CD14-positive monocyte (primary cell): ENCODE results near the gene TNNI3K. TPM values are rescaled to one million over a fixed set of nuclear protein-coding genes. Genes with fewer than 3 reads are reported as not detected.

Experiments
- DNase-seq, 3 donors: peaks; one replicate each; pipeline ENCODE4 v3.0.0-alpha.2; 2011 to 2022
- H2AFZ ChIP-seq: 2 replicates; pipeline ENCODE4 v1.6.0; 2012; ENCODE audit warnings: mild to moderate bottlenecking, low read depth, low read length, inconsistent platforms; ENCODE audit not compliant: insufficient read depth, poor library complexity, severe bottlenecking
- H3K27ac ChIP-seq, 2 donors: 1 replicate in 1 of 2; 2 replicates in 1 of 2; pipeline ENCODE4 v1.5.1; 2012 to 2013; ENCODE audit warnings: low read length in 2 of 2, control low read depth in 1 of 2, inconsistent platforms in 1 of 2, low read depth in 1 of 2, mild to moderate bottlenecking in 1 of 2
- H3K27me3 ChIP-seq, 2 donors: one replicate each; pipeline versions ENCODE4 v1.6.0 to v1.6.1; 2011 to 2013; ENCODE audit warnings: low read length in 2 of 2; ENCODE audit not compliant: control insufficient read depth in 2 of 2, insufficient read depth in 2 of 2
- H3K36me3 ChIP-seq, 2 donors: replicated peaks in 1 of 2; 1 replicate in 1 of 2; 2 replicates in 1 of 2; pipeline versions ENCODE4 v1.5.1 to v1.6.1; 2012 to 2013; ENCODE audit warnings: low read length in 2 of 2, control low read depth in 1 of 2, inconsistent platforms in 1 of 2, mild to moderate bottlenecking in 1 of 2; ENCODE audit not compliant: insufficient read depth in 2 of 2, control insufficient read depth in 1 of 2
- H3K4me1 ChIP-seq, 2 donors: 1 replicate in 1 of 2; 2 replicates in 1 of 2; pipeline versions ENCODE4 v1.5.1 to v1.6.1; 2012 to 2013; ENCODE audit warnings: low read length in 2 of 2, control low read depth in 1 of 2, inconsistent platforms in 1 of 2, mild to moderate bottlenecking in 1 of 2, moderate library complexity in 1 of 2; ENCODE audit not compliant: insufficient read depth in 2 of 2, control insufficient read depth in 1 of 2
- H3K4me2 ChIP-seq: replicated peaks from 2 replicates; pipeline ENCODE3; 2012; ENCODE audit warnings: low read length, moderate library complexity, mild to moderate bottlenecking; ENCODE audit not compliant: poor library complexity, severe bottlenecking; ENCODE audit errors: extremely low read depth
- H3K4me3 ChIP-seq, 3 experiments: fragments of 200-600 bp in 1 of 3; sonication (generic) in 1 of 3; replicated peaks in 1 of 3; 1 replicate in 2 of 3; 2 replicates in 1 of 3; pipeline ENCODE4 v1.5.1; 2011 to 2013; ENCODE audit warnings: low read length in 3 of 3, mild to moderate bottlenecking in 3 of 3, control low read depth in 2 of 3, low read depth in 2 of 3, inconsistent platforms in 1 of 3, moderate library complexity in 1 of 3
- H3K79me2 ChIP-seq: 2 replicates; pipeline ENCODE4 v1.6.0; 2012; ENCODE audit warnings: mild to moderate bottlenecking, control low read depth, inconsistent platforms, low read length, moderate library complexity; ENCODE audit not compliant: insufficient read depth
- H3K9ac ChIP-seq: 2 replicates; pipeline ENCODE4 v1.6.0; 2017; ENCODE audit warnings: low read length, mild to moderate bottlenecking; ENCODE audit not compliant: insufficient read depth, poor library complexity, severe bottlenecking
- H3K9me3 ChIP-seq, 2 donors: replicated peaks in 1 of 2; 1 replicate in 1 of 2; 2 replicates in 1 of 2; pipeline versions ENCODE4 v1.5.1 to v1.6.1; 2012 to 2013; ENCODE audit warnings: low read length in 2 of 2, control low read depth in 1 of 2; ENCODE audit not compliant: control insufficient read depth in 1 of 2, insufficient read depth in 1 of 2
- H4K20me1 ChIP-seq: 2 replicates; pipeline ENCODE4 v1.6.0; 2012; ENCODE audit warnings: mild to moderate bottlenecking, low read length, control low read depth, moderate library complexity; ENCODE audit not compliant: insufficient read depth
- H3K27ac Mint-ChIP-seq, 7 donors: one replicate each; pipeline ENCODE4 v1.8.0; 2020; ENCODE audit warnings: mild to moderate bottlenecking in 7 of 7, mixed read lengths in 7 of 7, moderate library complexity in 6 of 7, inconsistent platforms in 2 of 7
- H3K27me3 Mint-ChIP-seq, 3 donors: one replicate each; pipeline ENCODE4 v1.8.0; 2021 to 2022; ENCODE audit warnings: low read depth in 3 of 3, mild to moderate bottlenecking in 3 of 3, mixed read lengths in 3 of 3, moderate library complexity in 3 of 3, inconsistent platforms in 1 of 3
- H3K36me3 Mint-ChIP-seq, 2 donors: one replicate each; pipeline ENCODE4 v1.8.0; 2020; ENCODE audit warnings: mixed read lengths in 2 of 2, inconsistent platforms in 1 of 2, mild to moderate bottlenecking in 1 of 2
- H3K4me1 Mint-ChIP-seq: one replicate; pipeline ENCODE4 v1.8.0; 2020; ENCODE audit warnings: mild to moderate bottlenecking, mixed read lengths
- H3K4me3 Mint-ChIP-seq, 2 donors: one replicate each; pipeline ENCODE4 v1.8.0; 2020; ENCODE audit warnings: mild to moderate bottlenecking in 2 of 2, mixed read lengths in 2 of 2, moderate library complexity in 1 of 2
- H3K9me3 Mint-ChIP-seq, 7 donors: one replicate each; pipeline ENCODE4 v1.8.0; 2020 to 2022; ENCODE audit warnings: mixed read lengths in 7 of 7, mild to moderate bottlenecking in 6 of 7, moderate library complexity in 6 of 7, inconsistent platforms in 2 of 7
- WGBS: methylation state at CpG from one replicate; pipeline ENCODE4 v1.1.5; 2013; ENCODE audit warnings: missing lambda C conversion rate; ENCODE audit not compliant: insufficient coverage; 5-methylcytosine and 5-hydroxymethylcytosine counted together
- intact Hi-C, 2 donors: fragments of 100-400 bp; cut with micrococcal nuclease; formaldehyde crosslinking; loops; one replicate each; pipeline versions ENCODE4 v1.15.0 to v1.15.1; 2023
- polyA plus RNA-seq, 3 donors: library from polyadenylated mRNA; depleted of rRNA in 1 of 3; unstranded in 2 of 3; stranded (reverse) in 1 of 3; fragments of 300-500 nt in 2 of 3; fragments of >200 nt in 1 of 3; fragmentation: Illumina TruSeq in 2 of 3; gene quantifications; 1 replicate in 2 of 3; 2 replicates in 1 of 3; pipeline ENCODE4 v1.2.3, GENCODE V29; 2012 to 2021
- TF ChIP-seq, protein P1 (sequence below): fragments of 200-600 bp; IDR thresholded peaks from one replicate; pipeline ENCODE4 v1.8.0; 2022; ENCODE audit warnings: antibody characterized with exemption, mild to moderate bottlenecking

The TNNI3K gene
- polyA plus RNA-seq, 3 donors: 0.51 TPM; not detected in 2

DNA sequence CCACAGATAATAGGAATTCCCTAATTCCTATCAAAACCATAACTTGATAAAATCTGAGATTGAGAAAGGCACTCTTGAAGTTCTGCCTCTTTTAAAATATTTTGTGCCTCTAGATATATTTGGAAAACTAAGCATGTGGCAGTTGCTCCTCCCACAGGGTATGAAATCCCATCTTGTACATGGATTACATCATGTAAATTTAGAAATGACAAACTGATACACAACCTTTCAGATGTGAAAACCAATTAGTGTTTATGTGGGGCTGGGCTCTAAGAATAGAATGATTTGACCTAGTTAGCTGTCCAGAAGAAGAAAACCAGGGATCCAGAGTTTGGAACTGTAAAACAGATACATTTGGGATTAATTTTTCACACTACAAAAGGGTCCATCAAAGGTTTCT is 261.5 kb downstream of the TNNI3K start:
- H3K27me3 ChIP-seq: no peaks in the 10 kb centered on the region
- H3K27ac Mint-ChIP-seq: no peak overlapping the region
- no peaks in the 10 kb centered on the region for H3K36me3 Mint-ChIP-seq
- H3K79me2 ChIP-seq: no peaks in the 10 kb centered on the region
- no peaks in the 10 kb centered on the region for H3K4me1 Mint-ChIP-seq
- no peaks in the 10 kb centered on the region for H3K9me3 ChIP-seq
- no peak for DNase-seq
- no peaks in the 10 kb centered on the region for H3K36me3 ChIP-seq
- H3K4me3 Mint-ChIP-seq: no peak overlapping the region
- H3K27me3 Mint-ChIP-seq: peaks cover 0 to 2% (median 0%) of the 10 kb centered on the region in 3 donors
- no peak overlapping the region for H3K4me3 ChIP-seq
- intact Hi-C loops: no loop called here
- no peak overlapping the region for H2AFZ ChIP-seq
- no peak overlapping the region for H3K9ac ChIP-seq
- H3K4me2 ChIP-seq: no peak overlapping the region
- peaks cover 0 to 5% (median 0%) of the 10 kb centered on the region in 7 donors for H3K9me3 Mint-ChIP-seq
- H3K4me1 ChIP-seq: no peaks in the 10 kb centered on the region
- TF ChIP-seq, protein P1, sequence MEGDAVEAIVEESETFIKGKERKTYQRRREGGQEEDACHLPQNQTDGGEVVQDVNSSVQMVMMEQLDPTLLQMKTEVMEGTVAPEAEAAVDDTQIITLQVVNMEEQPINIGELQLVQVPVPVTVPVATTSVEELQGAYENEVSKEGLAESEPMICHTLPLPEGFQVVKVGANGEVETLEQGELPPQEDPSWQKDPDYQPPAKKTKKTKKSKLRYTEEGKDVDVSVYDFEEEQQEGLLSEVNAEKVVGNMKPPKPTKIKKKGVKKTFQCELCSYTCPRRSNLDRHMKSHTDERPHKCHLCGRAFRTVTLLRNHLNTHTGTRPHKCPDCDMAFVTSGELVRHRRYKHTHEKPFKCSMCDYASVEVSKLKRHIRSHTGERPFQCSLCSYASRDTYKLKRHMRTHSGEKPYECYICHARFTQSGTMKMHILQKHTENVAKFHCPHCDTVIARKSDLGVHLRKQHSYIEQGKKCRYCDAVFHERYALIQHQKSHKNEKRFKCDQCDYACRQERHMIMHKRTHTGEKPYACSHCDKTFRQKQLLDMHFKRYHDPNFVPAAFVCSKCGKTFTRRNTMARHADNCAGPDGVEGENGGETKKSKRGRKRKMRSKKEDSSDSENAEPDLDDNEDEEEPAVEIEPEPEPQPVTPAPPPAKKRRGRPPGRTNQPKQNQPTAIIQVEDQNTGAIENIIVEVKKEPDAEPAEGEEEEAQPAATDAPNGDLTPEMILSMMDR: no peak
- no peak overlapping the region for H3K27ac ChIP-seq
- no peaks in the 10 kb centered on the region for H4K20me1 ChIP-seq

DNA sequence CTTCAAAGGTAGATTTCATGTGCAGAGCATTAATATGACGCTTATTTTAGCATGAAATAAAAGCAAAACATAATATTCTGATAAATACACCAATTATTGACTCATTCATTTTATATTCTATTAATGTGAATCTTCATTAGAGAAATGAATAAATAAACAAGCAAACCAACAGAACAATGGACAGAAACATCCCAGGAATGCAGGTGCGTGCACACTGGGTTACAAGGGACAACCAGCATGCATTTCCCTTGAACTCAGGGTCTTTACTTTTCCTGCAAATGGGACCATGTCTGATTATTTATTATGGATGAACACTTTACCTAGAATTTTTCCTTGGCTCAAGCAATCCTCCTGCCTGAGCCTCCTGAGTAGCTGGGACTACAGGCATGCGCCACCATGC is 263.7 kb downstream of the TNNI3K start:
- no peak for DNase-seq
- TF ChIP-seq, protein P1: no peak
- H3K27me3 ChIP-seq: no peaks in the 10 kb centered on the region
- Mint-ChIP-seq H3K36me3 (no peaks in the 10 kb centered on the region), H3K27ac (no peak overlapping the region), H3K9me3 (no peaks in the 10 kb centered on the region), H3K4me3 (no peak overlapping the region), H3K27me3 (peaks cover 0 to 1% (median 0%) of the 10 kb centered on the region in 3 donors), H3K4me1 (no peaks in the 10 kb centered on the region)
- no peak overlapping the region for H3K9ac ChIP-seq
- intact Hi-C loops: no loop called here
- no peak overlapping the region for H3K27ac ChIP-seq
- H2AFZ ChIP-seq: no peak overlapping the region
- H3K79me2 ChIP-seq: no peaks in the 10 kb centered on the region
- H3K4me2 ChIP-seq: no peak overlapping the region
- WGBS: 83% methylated on average over 1 of the region's 3 CpGs
- no peak overlapping the region for H3K4me3 ChIP-seq
- no peaks in the 10 kb centered on the region for H3K36me3 ChIP-seq
- H3K4me1 ChIP-seq: no peaks in the 10 kb centered on the region
- no peaks in the 10 kb centered on the region for H4K20me1 ChIP-seq
- H3K9me3 ChIP-seq: no peaks in the 10 kb centered on the region
